ENCODE data around the gene TSC22D1. TPM values are rescaled to one million over a fixed set of nuclear protein-coding genes. Genes with fewer than 3 reads are reported as not detected.

The TSC22D1 gene
- total and polyA plus RNA-seq, 4 donors, result 247 to 349 (median 291) TPM

DNA sequence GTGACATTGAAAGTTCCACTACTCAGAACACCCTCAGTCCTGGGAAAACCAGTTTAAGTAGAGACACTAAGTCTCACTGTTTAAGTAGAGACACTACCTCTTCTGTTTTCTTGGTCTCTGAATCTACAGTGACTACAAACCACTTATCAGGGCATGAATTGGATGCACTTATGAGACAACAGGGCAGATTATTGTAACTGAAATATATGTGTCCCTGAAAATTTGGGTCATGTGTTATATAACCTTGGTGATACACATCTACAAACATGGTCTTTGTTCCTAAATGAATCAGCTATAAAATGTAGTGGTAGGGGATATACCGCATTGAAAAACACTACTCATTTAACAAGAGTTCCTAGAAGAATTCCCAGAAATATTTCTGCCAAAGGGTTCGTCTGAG is 146.8 kb downstream of the TSC22D1 start:
- Histone ChIP-seq H3K36me3 (ENCODE audit: control insufficient read depth, insufficient read depth, low read length) (peaks cover 4% of the 10 kb centered on the region), H3K27ac (ENCODE audit: low read depth, low read length) (peak overlapping the region; percentile 18), H3K27me3 (ENCODE audit: control insufficient read depth, insufficient read depth, low read length) (no peaks in the 10 kb centered on the region), H3K9me3 (ENCODE audit: control insufficient read depth, insufficient read depth, low read length) (no peaks in the 10 kb centered on the region), H3K4me1 (ENCODE audit: control insufficient read depth, insufficient read depth, low read length) (peaks cover 9% of the 10 kb centered on the region), H3K4me3 (ENCODE audit: low read depth, low read length) (no peak overlapping the region)
- peak in 2 of 6 donors; percentile 24 to 47 for DNase-seq (ENCODE audit: low read depth in 4 of 6, low spot score in 6 of 6)
- no CpG with 5 or more reads among the region's 2 CpGs for WGBS (ENCODE audit: insufficient coverage)

- Histone ChIP-seq H3K4me3 (ENCODE audit: low read depth, low read length) (no peak overlapping the region), H3K27me3 (ENCODE audit: control insufficient read depth, insufficient read depth, low read length) (no peaks in the 10 kb centered on the region), H3K4me1 (ENCODE audit: control insufficient read depth, insufficient read depth, low read length) (peaks cover 2% of the 10 kb centered on the region), H3K9me3 (ENCODE audit: control insufficient read depth, insufficient read depth, low read length) (no peaks in the 10 kb centered on the region), H3K36me3 (ENCODE audit: control insufficient read depth, insufficient read depth, low read length) (peaks cover 3% of the 10 kb centered on the region), H3K27ac (ENCODE audit: low read depth, low read length) (no peak overlapping the region)
- WGBS (ENCODE audit: insufficient coverage), result 97% methylated on average over 3 of the region's 3 CpGs
- DNase-seq (ENCODE audit: low read depth in 4 of 6, low spot score in 6 of 6), result no peak
Observed at GRCh38 chr13:44426461-44426860, 149.7 kb downstream of the TSC22D1 start.

GRCh38 chr13:44425815-44426078 is 150.4 kb downstream of the TSC22D1 start:
- H3K27me3 ChIP-seq (ENCODE audit: control insufficient read depth, insufficient read depth, low read length), result no peaks in the 10 kb centered on the region
- WGBS (ENCODE audit: insufficient coverage), result 86% methylated on average over 2 of the region's 2 CpGs

DNA sequence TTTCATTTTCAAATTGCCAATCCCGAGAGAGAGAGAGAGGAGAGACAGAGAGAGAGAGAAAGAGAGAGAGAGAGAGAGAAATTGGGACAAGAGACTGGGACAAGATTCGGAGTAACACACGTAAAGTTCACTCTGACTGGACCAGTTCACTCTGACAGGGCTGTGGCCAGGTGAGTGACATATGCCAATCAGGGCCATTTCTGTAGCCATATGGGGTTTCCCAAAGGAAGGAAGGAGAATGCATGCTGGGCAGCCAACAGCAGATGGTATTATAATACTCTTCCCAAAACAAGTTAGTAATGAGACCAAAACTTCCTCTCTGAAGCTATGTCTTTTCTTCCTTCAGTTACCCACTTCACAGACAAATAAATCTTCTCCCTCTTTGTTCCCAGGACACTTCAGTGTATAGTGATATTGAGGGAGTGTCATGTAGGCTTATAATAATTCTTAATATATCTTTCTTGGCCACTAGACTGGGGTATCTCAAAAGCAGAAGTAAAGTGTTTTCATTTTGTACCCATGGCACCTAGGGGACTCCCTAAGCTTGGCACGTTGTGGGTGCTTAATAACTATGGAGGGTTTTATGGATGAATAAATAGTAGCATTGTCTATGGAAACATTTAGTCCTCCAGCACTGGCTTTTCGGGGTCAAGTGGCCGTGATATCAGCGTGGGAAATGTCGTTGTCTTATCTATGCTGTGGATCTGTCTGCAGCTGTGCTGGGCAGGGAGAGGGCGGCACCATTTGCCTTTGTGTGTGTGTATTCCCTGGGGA is 150.9 kb downstream of the TSC22D1 start:
- Histone ChIP-seq H3K36me3 (ENCODE audit: control insufficient read depth, insufficient read depth, low read length) (peaks cover 3% of the 10 kb centered on the region), H3K27me3 (ENCODE audit: control insufficient read depth, insufficient read depth, low read length) (no peaks in the 10 kb centered on the region), H3K27ac (ENCODE audit: low read depth, low read length) (no peak overlapping the region), H3K9me3 (ENCODE audit: control insufficient read depth, insufficient read depth, low read length) (no peaks in the 10 kb centered on the region), H3K4me3 (ENCODE audit: low read depth, low read length) (no peak overlapping the region), H3K4me1 (ENCODE audit: control insufficient read depth, insufficient read depth, low read length) (peaks cover 2% of the 10 kb centered on the region)
- DNase-seq (ENCODE audit: low read depth in 4 of 6, low spot score in 6 of 6), result no peak
- WGBS (ENCODE audit: insufficient coverage), result 57% methylated on average over 8 of the region's 9 CpGs

More at GRCh38 chr13:44425815-44426078, 150.4 kb downstream of the TSC22D1 start:
- peaks cover 2% of the 10 kb centered on the region for H3K4me1 ChIP-seq (ENCODE audit: control insufficient read depth, insufficient read depth, low read length)
- H3K27ac ChIP-seq (ENCODE audit: low read depth, low read length), result no peak overlapping the region
- DNase-seq (ENCODE audit: low read depth in 4 of 6, low spot score in 6 of 6), result no peak
- peaks cover 3% of the 10 kb centered on the region for H3K36me3 ChIP-seq (ENCODE audit: control insufficient read depth, insufficient read depth, low read length)
- H3K4me3 ChIP-seq (ENCODE audit: low read depth, low read length), result no peak overlapping the region
- no peaks in the 10 kb centered on the region for H3K9me3 ChIP-seq (ENCODE audit: control insufficient read depth, insufficient read depth, low read length)

GRCh38 chr13:44423824-44424223 is 152.3 kb downstream of the TSC22D1 start:
- WGBS (ENCODE audit: insufficient coverage), result 87% methylated on average over 3 of the region's 5 CpGs

DNA sequence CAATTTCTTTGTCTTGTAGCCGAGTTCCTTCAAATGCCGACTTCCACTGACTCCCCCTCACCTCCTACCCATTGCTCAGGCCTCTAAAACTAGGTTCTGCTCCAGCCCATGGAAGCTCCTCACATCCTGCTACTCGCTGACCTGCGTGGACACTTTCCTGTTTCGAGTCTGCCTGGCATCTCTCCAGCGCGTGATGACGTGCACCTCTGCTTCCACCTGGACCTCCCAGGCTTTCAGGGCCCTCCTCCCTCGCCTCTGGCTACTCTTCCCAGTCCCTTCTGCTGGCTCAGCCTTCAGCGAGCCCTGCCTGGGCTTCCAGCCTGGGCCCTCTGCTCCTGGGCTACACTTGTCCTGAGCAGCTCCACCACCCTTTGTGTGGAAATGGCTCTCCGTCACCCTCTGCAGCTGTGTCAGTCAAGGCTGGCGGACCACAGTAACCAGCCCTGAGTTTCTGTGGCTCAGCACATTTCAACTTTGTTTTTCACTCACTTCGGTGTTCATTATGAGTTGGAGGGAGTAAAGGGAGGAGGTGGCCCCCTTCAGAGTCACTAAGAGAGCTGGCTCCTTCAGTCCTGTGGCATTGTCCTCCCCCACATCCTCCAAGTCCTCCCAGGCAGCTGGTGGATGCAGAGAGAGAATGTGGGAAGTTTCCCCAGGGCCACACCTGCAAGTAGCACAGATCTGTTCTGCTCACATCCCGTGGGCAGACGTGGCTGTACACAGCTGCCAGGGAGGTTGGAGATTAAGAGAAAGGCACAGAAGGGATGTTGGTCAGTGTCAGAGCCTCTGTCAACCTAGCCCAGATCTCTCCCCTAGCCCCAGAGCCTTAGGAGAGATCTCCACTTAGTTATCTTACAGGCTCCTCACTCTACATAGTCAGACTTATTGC is 153.1 kb downstream of the TSC22D1 start:
- Histone ChIP-seq H3K27ac (ENCODE audit: low read depth, low read length) (no peak overlapping the region), H3K4me3 (ENCODE audit: low read depth, low read length) (no peak overlapping the region), H3K27me3 (ENCODE audit: control insufficient read depth, insufficient read depth, low read length) (no peaks in the 10 kb centered on the region), H3K4me1 (ENCODE audit: control insufficient read depth, insufficient read depth, low read length) (no peaks in the 10 kb centered on the region), H3K36me3 (ENCODE audit: control insufficient read depth, insufficient read depth, low read length) (peaks cover 3% of the 10 kb centered on the region), H3K9me3 (ENCODE audit: control insufficient read depth, insufficient read depth, low read length) (no peaks in the 10 kb centered on the region)
- no peak for DNase-seq (ENCODE audit: low read depth in 4 of 6, low spot score in 6 of 6)
- WGBS (ENCODE audit: insufficient coverage), result 88% methylated on average over 11 of the region's 15 CpGs

More at GRCh38 chr13:44423824-44424223, 152.3 kb downstream of the TSC22D1 start:
- peaks cover under 1% of the 10 kb centered on the region for H3K4me1 ChIP-seq (ENCODE audit: control insufficient read depth, insufficient read depth, low read length)
- no peaks in the 10 kb centered on the region for H3K27me3 ChIP-seq (ENCODE audit: control insufficient read depth, insufficient read depth, low read length)
- no peak overlapping the region for H3K27ac ChIP-seq (ENCODE audit: low read depth, low read length)
- no peak overlapping the region for H3K4me3 ChIP-seq (ENCODE audit: low read depth, low read length)
- H3K9me3 ChIP-seq (ENCODE audit: control insufficient read depth, insufficient read depth, low read length), result no peaks in the 10 kb centered on the region
- DNase-seq (ENCODE audit: low read depth in 4 of 6, low spot score in 6 of 6), result no peak
- H3K36me3 ChIP-seq (ENCODE audit: control insufficient read depth, insufficient read depth, low read length), result peaks cover 3% of the 10 kb centered on the region

- Histone ChIP-seq H3K27ac (ENCODE audit: low read depth, low read length) (no peak overlapping the region), H3K27me3 (ENCODE audit: control insufficient read depth, insufficient read depth, low read length) (no peaks in the 10 kb centered on the region), H3K9me3 (ENCODE audit: control insufficient read depth, insufficient read depth, low read length) (no peaks in the 10 kb centered on the region), H3K4me3 (ENCODE audit: low read depth, low read length) (no peak overlapping the region), H3K4me1 (ENCODE audit: control insufficient read depth, insufficient read depth, low read length) (no peaks in the 10 kb centered on the region), H3K36me3 (ENCODE audit: control insufficient read depth, insufficient read depth, low read length) (peaks cover 3% of the 10 kb centered on the region)
- WGBS (ENCODE audit: insufficient coverage), result 100% methylated on average over 2 of the region's 2 CpGs
- DNase-seq (ENCODE audit: low read depth in 4 of 6, low spot score in 6 of 6), result no peak
Observed at GRCh38 chr13:44421853-44422525, 154.1 kb downstream of the TSC22D1 start.

GRCh38 chr13:44420376-44421220 is 155.5 kb downstream of the TSC22D1 start:
- H3K27ac ChIP-seq (ENCODE audit: low read depth, low read length), result no peak overlapping the region
- no peaks in the 10 kb centered on the region for H3K27me3 ChIP-seq (ENCODE audit: control insufficient read depth, insufficient read depth, low read length)
- no peak overlapping the region for H3K4me3 ChIP-seq (ENCODE audit: low read depth, low read length)
- H3K4me1 ChIP-seq (ENCODE audit: control insufficient read depth, insufficient read depth, low read length), result no peaks in the 10 kb centered on the region
- WGBS (ENCODE audit: insufficient coverage), result 79% methylated on average over 14 of the region's 15 CpGs
- H3K36me3 ChIP-seq (ENCODE audit: control insufficient read depth, insufficient read depth, low read length), result peaks cover 3% of the 10 kb centered on the region
- no peaks in the 10 kb centered on the region for H3K9me3 ChIP-seq (ENCODE audit: control insufficient read depth, insufficient read depth, low read length)
- no peak for DNase-seq (ENCODE audit: low read depth in 4 of 6, low spot score in 6 of 6)

- H3K4me3 ChIP-seq (ENCODE audit: low read depth, low read length), result no peak overlapping the region
- no peak for DNase-seq (ENCODE audit: low read depth in 4 of 6, low spot score in 6 of 6)
- H3K27ac ChIP-seq (ENCODE audit: low read depth, low read length), result no peak overlapping the region
- H3K9me3 ChIP-seq (ENCODE audit: control insufficient read depth, insufficient read depth, low read length), result no peaks in the 10 kb centered on the region
- H3K4me1 ChIP-seq (ENCODE audit: control insufficient read depth, insufficient read depth, low read length), result no peaks in the 10 kb centered on the region
- no peaks in the 10 kb centered on the region for H3K27me3 ChIP-seq (ENCODE audit: control insufficient read depth, insufficient read depth, low read length)
- H3K36me3 ChIP-seq (ENCODE audit: control insufficient read depth, insufficient read depth, low read length), result peaks cover 2% of the 10 kb centered on the region
- WGBS (ENCODE audit: insufficient coverage), result 98% methylated on average over 4 of the region's 7 CpGs
Observed at GRCh38 chr13:44417876-44418275, 158.3 kb downstream of the TSC22D1 start.

Data from spinal cord (tissue), 10 donors.